Measurements from ENCODE around the gene UROD.
"Not testable (repeated sequence)": the region's sequence is repeated elsewhere in the genome, so short reads cannot be mapped to it uniquely, and the experiment has no call there.

Gene UROD

GRCh38 chr1:45011837-45012638 lies at the start of gene UROD:
Gene UROD, plus strand, starts transcription at chr1:45012254. Its CDS starts 12 bp downstream, at chr1:45012266.
- peak; percentile 92 for DNase-seq

GRCh38 chr1:44962729-44963128 lies 49.3 kb upstream of the UROD start:
- DNase-seq, result no peak

GRCh38 chr1:44964396-44964795 lies 47.7 kb upstream of the UROD start:
- no peak for DNase-seq

- no peak for DNase-seq
These were observed 41.7 kb upstream of the UROD start for GRCh38 chr1:44970317-44970716.

- no peak for DNase-seq
These were observed 38.4 kb upstream of the UROD start for GRCh38 chr1:44973645-44974044.

- no peak for DNase-seq
These were observed 35.8 kb upstream of the UROD start for GRCh38 chr1:44976252-44976651.

GRCh38 chr1:44977372-44977771 lies 34.7 kb upstream of the UROD start:
- DNase-seq, result not testable (repeated sequence)

- DNase-seq, result no peak
These were observed 26.2 kb upstream of the UROD start for GRCh38 chr1:44985747-44986359.

GRCh38 chr1:44988531-44989156 lies 23.4 kb upstream of the UROD start:
- DNase-seq, result no peak

- no peak for DNase-seq
These were observed 17.6 kb upstream of the UROD start for GRCh38 chr1:44994309-44994898.

GRCh38 chr1:44995467-44996238 lies 16.4 kb upstream of the UROD start:
- no peak for DNase-seq

GRCh38 chr1:44999232-44999631 lies 12.8 kb upstream of the UROD start:
- no peak for DNase-seq

GRCh38 chr1:45001011-45001481 lies 11.0 kb upstream of the UROD start:
- no peak for DNase-seq

- DNase-seq, result not testable (repeated sequence)
These were observed 10.5 kb upstream of the UROD start for GRCh38 chr1:45001576-45001975.

- DNase-seq, result no peak
These were observed 9.1 kb upstream of the UROD start for GRCh38 chr1:45002650-45003645.

GRCh38 chr1:45003741-45004140 lies 8.3 kb upstream of the UROD start:
- DNase-seq, result no peak

- no peak for DNase-seq
These were observed 7.7 kb upstream of the UROD start for GRCh38 chr1:45004281-45004920.

GRCh38 chr1:45005761-45006160 lies 6.3 kb upstream of the UROD start:
- DNase-seq, result no peak

- DNase-seq, result no peak
These were observed 4.7 kb upstream of the UROD start for GRCh38 chr1:45007311-45007710.

- no peak for DNase-seq
These were observed 4.0 kb upstream of the UROD start for GRCh38 chr1:45008076-45008475.

GRCh38 chr1:45008516-45008915 lies 3.5 kb upstream of the UROD start:
- DNase-seq, result no peak
